Activated T-cell treated with anti-CD3 and anti-CD28 coated beads for 4 hours (primary cell): ENCODE results near the gene PLD4.

Experiments
- DNase-seq: peaks from one replicate; pipeline ENCODE4 v3.0.0-alpha.2; 2020

PLD4 gene

GRCh38 chr14:104929268-104930230 is 4.9 kb downstream of the PLD4 start:
- no peak for DNase-seq

DNA sequence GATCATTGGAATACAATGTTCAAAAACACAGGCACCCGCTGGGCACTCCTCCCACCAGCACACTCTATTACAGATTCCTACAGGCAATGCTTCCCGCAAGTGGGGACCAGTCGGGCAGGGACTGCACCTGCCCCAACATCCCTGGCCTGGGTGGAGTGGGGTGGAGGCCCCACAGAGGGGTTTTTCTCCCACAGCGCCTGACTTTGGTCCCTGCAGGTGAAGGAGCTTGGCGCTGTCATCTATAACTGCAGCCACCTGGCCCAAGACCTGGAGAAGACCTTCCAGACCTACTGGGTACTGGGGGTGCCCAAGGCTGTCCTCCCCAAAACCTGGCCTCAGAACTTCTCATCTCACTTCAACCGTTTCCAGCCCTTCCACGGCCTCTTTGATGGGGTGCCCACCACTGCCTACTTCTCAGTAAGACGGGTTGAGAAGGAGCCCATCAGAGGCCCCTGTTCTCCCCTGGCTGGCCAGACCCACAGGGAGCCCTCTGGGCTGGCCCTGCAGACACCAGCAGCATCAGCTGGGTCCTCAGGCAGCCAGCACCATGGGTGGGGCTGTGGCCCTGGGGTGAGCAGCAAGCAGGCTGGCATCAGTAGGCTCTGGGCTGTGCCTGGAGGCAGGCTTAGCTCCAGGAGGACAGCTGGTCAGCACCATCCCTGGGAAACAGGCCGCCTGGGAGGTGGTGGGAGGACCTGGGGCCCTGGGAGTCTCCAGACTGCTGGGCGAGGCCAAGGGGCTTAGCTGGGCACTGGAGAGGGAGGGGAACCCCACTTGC is 6.0 kb downstream of the PLD4 start:
- no peak for DNase-seq

- DNase-seq = no peak
These were observed 6.7 kb downstream of the PLD4 start for GRCh38 chr14:104931304-104931770.

DNA sequence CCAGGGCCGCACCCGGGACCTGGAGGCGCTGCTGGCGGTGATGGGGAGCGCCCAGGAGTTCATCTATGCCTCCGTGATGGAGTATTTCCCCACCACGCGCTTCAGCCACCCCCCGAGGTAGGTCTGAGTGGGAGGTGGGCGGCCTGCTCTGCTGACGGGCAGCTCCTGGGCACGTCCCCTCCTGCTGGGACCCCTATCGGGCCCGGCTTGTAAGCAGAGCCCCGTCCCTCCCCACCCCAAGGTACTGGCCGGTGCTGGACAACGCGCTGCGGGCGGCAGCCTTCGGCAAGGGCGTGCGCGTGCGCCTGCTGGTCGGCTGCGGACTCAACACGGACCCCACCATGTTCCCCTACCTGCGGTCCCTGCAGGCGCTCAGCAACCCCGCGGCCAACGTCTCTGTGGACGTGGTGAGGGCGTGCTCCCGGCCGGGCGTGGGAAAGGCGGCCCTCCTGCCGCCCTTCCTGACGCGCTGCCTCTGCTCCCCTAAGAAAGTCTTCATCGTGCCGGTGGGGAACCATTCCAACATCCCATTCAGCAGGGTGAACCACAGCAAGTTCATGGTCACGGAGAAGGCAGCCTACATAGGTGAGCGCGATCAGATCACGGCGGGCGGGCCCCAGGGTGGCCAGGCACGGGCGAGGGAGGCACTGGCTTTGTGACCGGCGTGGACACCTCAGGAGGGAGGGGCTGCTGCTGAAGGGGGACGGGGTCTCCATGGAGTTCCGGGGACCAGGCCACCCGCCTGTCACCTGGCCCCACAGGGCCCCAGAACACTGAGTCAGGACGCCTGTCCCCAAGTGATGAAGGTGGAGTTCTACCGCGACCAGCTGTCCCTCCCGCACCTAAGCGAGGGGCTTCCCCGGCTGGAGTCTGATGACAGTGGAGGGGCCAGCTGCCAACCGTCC is 7.3 kb downstream of the PLD4 start:
- no peak for DNase-seq

DNA sequence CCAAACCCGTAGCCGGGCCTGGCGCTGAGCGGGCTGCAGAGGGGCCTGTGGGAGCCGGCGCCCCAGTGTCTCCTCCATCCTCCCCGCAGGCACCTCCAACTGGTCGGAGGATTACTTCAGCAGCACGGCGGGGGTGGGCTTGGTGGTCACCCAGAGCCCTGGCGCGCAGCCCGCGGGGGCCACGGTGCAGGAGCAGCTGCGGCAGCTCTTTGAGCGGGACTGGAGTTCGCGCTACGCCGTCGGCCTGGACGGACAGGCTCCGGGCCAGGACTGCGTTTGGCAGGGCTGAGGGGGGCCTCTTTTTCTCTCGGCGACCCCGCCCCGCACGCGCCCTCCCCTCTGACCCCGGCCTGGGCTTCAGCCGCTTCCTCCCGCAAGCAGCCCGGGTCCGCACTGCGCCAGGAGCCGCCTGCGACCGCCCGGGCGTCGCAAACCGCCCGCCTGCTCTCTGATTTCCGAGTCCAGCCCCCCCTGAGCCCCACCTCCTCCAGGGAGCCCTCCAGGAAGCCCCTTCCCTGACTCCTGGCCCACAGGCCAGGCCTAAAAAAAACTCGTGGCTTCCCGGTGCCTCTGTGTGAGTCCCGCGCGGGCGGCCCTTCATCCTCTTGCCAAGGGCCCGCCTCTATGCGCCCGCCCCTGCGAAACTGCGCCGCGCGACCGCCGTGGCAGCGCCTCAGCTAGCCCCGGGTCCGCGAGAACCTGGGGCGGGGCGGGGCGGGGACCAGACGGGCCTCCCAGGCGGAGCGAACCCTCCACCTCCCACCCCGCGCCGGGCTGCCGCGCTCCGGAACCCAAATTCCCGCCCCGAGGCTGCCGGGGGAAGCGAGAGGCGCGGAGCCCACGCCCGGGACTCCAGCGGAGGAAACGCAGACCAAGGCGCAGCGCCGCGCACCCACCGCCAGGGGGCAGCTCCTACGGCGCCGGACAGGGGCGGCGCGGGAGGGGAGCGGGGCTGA is 8.3 kb downstream of the PLD4 start:
- peak; percentile 85 for DNase-seq

- no peak for DNase-seq
These were observed 9.4 kb downstream of the PLD4 start for GRCh38 chr14:104933746-104934733.

DNA sequence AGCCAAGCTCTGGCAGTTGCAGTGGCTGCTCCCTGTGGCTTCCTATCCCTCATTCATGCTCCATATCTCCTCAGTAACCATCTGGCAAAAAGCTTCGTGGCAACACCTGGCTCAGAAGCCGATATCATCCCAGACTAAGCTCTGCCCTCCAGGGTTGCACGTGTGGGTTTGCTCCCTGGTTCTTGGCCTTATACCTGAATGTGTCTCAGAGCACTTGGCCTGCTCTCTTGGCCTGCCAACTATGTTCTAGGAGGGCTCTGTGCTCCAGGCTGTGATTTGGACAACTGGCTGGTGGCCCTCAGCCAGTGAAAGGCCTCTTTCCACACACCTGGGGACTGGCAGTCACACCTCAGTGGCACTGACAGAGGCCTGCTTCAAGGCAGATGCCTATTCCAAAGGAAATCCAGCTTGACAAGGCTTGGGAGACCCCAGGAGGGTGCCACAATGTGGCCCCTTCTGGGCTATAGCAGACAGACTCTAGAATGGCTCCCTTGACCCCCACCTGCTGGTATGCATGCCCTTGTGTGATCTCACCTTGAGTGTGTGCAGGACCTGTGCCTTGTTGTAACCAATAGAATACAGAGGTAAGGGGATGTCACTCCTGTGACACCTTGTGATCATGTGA is 10.5 kb downstream of the PLD4 start:
- no peak for DNase-seq

DNA sequence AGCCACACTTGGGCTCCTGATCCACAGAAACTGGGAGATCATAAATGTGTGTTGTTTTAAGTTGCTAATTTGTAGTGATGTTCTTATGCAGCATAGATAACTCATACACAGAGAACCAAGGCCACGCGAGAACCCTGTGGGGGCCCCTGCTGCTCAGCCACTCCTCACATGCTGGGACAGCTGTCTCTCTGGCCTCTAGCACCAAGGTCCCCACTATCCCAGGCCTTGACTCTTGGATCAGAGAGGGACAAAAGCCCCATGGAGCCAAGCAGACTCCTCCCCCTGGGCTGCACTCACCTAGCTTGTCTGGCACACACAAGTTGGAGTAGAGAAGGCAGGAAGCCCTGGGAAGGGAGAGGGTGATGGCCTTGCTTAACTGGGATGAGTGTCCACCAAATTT is 11.3 kb downstream of the PLD4 start:
- DNase-seq = no peak

DNA sequence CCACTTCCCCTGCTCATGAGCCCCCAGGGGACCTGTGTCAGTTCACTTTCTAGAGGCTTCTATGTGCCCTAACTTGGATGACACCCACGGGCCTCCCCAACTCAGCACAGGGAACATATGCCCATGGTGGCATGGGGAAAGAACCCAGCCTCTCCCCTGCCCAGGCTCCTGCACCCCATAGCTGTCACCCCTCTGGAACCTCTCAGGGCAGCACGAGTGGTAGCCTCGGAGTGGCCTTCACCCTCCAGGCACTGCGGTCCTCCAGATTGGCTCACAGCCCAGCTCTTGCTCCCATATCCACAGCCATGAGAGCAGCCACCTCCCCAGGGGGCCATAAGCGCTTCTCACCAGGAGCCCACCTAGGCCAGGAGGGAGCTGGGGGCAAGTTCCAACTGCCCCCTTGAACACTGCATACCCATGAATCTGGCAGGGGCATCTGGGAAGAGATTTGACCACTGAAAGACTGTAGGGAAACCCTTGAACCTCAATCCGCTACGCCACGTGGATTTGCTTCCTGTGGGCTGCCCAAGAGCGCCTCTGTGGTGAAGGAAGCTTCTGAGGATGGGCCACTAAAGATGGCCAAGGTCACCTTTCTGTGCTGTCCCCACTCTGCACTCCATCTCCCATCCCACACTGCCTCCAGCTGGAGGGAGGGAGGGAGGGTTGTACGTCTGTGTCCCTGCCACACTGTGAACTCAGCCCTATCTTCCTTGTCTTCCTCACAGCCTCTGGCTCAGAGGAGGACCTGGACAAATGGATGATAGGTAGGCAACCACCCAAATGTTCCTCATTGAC is 11.9 kb downstream of the PLD4 start:
- DNase-seq = no peak

GRCh38 chr14:104937161-104937560 is 12.5 kb downstream of the PLD4 start:
- DNase-seq = no peak

DNA sequence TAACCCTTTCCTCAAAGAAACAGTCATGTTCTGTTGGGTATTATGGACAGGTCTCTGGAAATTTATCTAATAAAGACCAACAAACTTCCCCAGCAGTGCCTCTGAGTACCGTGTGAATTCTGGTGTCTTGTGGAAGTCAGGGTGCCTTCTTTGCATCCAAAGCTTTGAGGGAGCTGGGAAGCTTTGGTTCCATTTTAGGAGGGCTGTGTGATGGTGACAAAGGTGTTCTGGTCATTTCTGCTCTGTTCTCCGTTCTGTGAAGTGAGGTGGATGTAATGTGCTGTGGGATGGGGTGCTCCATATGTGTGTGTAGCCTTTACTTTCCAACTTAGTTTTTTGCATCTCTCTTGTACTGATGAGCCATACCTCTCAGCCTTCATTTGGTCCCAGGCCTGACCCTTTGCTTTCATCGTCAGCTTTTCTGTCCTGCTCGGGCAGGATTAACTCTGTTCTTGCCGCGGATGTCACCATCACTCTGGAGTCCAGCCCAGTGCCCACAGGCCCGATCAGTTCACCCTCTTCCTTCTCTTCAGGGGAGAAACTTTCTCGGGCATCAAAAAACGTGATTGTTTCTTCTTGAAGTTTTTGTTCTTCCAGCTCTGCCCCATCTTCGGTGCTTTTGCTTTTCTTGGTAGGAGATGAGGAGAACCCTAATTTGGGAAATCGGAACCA is 13.2 kb downstream of the PLD4 start:
- DNase-seq = no peak

DNA sequence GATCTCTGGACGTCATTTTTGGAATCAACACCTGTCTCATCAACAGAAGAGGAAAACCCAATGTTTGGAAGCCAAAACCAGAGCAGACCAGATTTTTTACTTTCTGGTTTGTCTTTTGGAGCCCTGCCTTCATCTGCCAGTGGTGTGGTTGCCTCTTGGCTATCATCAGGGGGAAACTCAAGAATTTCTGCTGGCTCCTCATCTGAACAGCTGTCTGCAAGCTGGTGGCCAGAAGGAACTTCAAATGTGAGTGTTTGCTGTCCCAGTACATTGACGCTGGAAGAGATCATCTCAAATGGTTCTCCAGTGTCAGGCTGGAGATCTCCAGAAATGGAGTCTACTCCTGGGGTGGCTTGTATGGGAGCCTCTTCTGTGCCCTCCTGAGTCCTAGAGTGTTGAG is 13.8 kb downstream of the PLD4 start:
- DNase-seq = no peak

GRCh38 chr14:104938960-104939359 is 14.3 kb downstream of the PLD4 start:
- DNase-seq = no peak

DNA sequence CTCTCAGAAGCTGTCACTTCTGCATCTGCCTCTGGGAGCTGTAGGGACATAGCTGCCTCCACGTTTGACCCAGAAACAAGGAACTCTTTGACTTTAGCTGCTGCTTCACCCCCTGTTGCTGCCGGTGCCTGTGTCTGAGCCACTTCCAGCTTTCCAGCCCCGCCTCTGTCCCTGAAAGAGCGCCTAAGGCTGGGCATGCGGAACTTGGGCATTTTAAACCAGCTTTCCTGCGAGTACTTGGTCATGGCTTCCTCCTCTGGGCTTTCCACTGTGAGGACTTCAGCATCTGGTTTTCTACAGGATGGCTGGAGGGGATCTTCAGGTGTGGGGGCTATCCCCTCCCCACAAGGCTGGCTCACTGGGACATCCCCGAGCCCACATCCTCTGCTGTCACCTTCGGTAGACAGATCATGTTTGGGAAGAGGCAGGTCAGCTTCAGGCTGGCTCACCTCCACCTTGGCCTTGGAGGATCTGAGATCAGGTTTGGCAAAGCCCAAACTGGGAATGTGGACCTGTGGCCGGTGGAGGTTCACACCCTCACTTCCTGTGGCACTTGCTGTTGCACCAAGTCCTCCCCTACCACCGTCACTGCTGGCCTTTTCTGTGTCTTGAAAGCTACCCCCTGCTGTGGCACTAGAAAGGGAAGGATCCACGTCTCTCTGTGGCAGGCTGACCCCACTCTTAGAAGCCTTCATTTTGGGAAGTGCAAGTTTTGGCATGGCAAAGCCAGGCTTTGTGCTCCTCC is 15.2 kb downstream of the PLD4 start:
- DNase-seq = no peak

GRCh38 chr14:104940526-104941150 is 16.0 kb downstream of the PLD4 start:
- DNase-seq = no peak

DNA sequence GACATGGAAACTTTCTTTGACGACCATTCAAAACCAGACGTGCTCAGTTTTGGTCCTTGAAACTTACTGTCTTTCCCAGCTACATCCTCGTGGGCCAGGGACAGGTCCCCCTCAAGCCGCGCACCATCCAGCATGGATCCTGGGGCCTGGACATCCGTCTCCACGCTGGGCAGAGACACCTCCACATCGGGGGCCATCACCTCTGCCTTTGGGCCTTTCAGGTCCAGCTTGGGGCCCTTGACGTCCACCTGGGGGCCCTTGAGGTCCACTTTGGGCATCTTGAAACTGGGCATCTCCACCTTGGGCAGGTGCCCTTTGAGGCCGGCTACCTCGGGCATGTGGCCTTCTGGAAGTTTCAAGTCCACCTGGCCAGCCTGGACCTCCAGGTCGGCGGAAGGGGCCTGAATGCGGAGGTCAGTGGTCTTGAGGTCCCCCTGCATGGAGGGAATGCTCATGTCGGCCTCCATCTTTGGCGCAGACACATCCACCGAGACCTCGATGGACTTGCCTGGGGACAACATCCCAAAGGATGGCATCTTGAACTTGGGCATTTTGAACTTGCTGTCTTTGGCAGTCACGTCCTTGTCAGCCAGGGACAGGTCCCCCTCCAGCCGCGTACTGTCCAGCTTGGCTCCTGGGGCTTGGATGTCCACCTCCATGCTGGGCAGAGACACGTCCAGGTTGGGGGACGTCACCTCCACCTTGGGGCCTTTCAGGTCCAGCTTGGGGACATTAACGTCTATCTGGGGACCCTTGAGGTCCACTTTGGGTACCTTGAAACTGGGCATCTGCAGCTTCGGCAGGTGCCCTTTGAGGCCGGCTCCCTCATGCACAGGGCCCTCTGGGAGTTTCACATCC is 17.1 kb downstream of the PLD4 start:
- no peak for DNase-seq
